PC-3 (cell line): ENCODE measurements around the gene NOP10. TPM values are rescaled to one million over a fixed set of nuclear protein-coding genes. Genes with fewer than 3 reads are reported as not detected.

Source experiments
- ATAC-seq: fragments of 200-7000 bp; cut with Tn5 transposase; 2 replicates; pipeline ENCODE4 v1.9.1; 2020; ENCODE audit warnings: mild to moderate bottlenecking, moderate library complexity
- BruUV-seq: library from RNA; stranded (reverse); fragments of 400-500 nt; replicated peaks from 2 replicates; lab custom pipeline; 2021; lab: Mats Ljungman, UMichigan
- CTCF ChIA-PET: fragments of 300-600 bp; sonication (Branson Sonifier 250); formaldehyde crosslinking; loops from one replicate; lab custom pipeline; 2022; ENCODE audit warnings: antibody characterized with exemption; lab: Charles Lee
- POLR2A ChIA-PET: fragments of 300-600 bp; sonication (Branson Sonifier 250); formaldehyde crosslinking; loops from one replicate; lab custom pipeline; 2022; ENCODE audit warnings: antibody characterized with exemption; ENCODE audit not compliant: unreplicated experiment; lab: Charles Lee
- DNase-seq: peaks from one replicate; pipeline ENCODE4 v3.0.0-alpha.2; 2015
- H2AFZ ChIP-seq: fragments of 300-600 bp; sonication (generic); 2 replicates; pipeline ENCODE4 v1.6.0; 2016; ENCODE audit warnings: antibody characterized with exemption, low read length
- H3F3A ChIP-seq: fragments of 300-600 bp; sonication (generic); one replicate; pipeline ENCODE4 v1.6.0; 2017; ENCODE audit warnings: antibody characterized with exemption, low read length, control low read depth, mild to moderate bottlenecking; ENCODE audit not compliant: unreplicated experiment
- H3K27ac ChIP-seq: fragments of 300-600 bp; sonication (generic); 2 replicates; pipeline ENCODE4 v1.5.1; 2016; ENCODE audit warnings: mild to moderate bottlenecking, low read length
- H3K27me3 ChIP-seq: fragments of 300-600 bp; sonication (generic); 2 replicates; pipeline ENCODE4 v1.6.1; 2016; ENCODE audit warnings: low read length, mixed read lengths
- H3K36me3 ChIP-seq: fragments of 300-600 bp; sonication (generic); 2 replicates; pipeline ENCODE4 v1.6.1; 2016; ENCODE audit warnings: low read depth, mixed run types, low read length, mixed read lengths
- H3K4me1 ChIP-seq: fragments of 300-600 bp; sonication (generic); 2 replicates; pipeline ENCODE4 v1.5.1; 2016; ENCODE audit warnings: low read length; ENCODE audit not compliant: insufficient read depth
- H3K4me2 ChIP-seq: fragments of 300-600 bp; sonication (generic); 2 replicates; pipeline ENCODE4 v1.6.0; 2016; ENCODE audit warnings: low read length
- H3K4me3 ChIP-seq: fragments of 300-600 bp; sonication (generic); 2 replicates; pipeline ENCODE4 v1.5.1; 2016; ENCODE audit warnings: mild to moderate bottlenecking, low read length, mixed read lengths
- H3K79me2 ChIP-seq: fragments of 300-600 bp; sonication (generic); 2 replicates; pipeline ENCODE4 v1.6.1; 2017; ENCODE audit warnings: low read length, mixed read lengths
- H3K9ac ChIP-seq: fragments of 300-600 bp; sonication (generic); 2 replicates; pipeline ENCODE4 v1.6.0; 2016; ENCODE audit warnings: mild to moderate bottlenecking, low read length
- H3K9me2 ChIP-seq: fragments of 300-600 bp; sonication (generic); replicated peaks from 2 replicates; pipeline ENCODE4 v1.6.1; 2016; ENCODE audit warnings: mixed run types, low read length, mixed read lengths
- H3K9me3 ChIP-seq: fragments of 300-600 bp; sonication (generic); 2 replicates; pipeline ENCODE4 v1.6.1; 2016; ENCODE audit warnings: low read length, mixed read lengths
- H4K20me1 ChIP-seq: fragments of 300-600 bp; sonication (generic); 2 replicates; pipeline ENCODE4 v1.6.1; 2016; ENCODE audit warnings: low read length, mixed read lengths
- EZH2 ChIP-seq: fragments of 300-600 bp; sonication (generic); IDR thresholded peaks from one replicate; pipeline ENCODE4 v1.6.1; 2017; ENCODE audit warnings: antibody characterized with exemption, mild to moderate bottlenecking, low read length; ENCODE audit not compliant: unreplicated experiment
- EZH2phosphoT487 ChIP-seq: fragments of 300-600 bp; sonication (generic); IDR thresholded peaks from 2 replicates; pipeline ENCODE4 v1.6.1; 2018; ENCODE audit warnings: mild to moderate bottlenecking, antibody characterized with exemption, low read length, borderline replicate concordance
- intact Hi-C: fragments of 100-400 bp; cut with micrococcal nuclease; formaldehyde crosslinking; loops from 2 replicates; pipeline ENCODE4 v1.9.0; 2023
- total RNA-seq: library from RNA; depleted of rRNA; stranded (reverse); fragments of >200 nt; gene quantifications from 2 replicates; pipeline ENCODE4 v1.2.3, GENCODE V29; 2014
- TF ChIP-seq, protein P1 (sequence below): fragments of 300-600 bp; sonication (generic); conservative IDR thresholded peaks from 2 replicates; pipeline ENCODE4 v1.5.1; 2017; ENCODE audit warnings: antibody characterized with exemption, low read depth, mild to moderate bottlenecking, low read length

NOP10 gene
- total RNA-seq, 1 experiment from 2014 or later: 323 TPM

DNA sequence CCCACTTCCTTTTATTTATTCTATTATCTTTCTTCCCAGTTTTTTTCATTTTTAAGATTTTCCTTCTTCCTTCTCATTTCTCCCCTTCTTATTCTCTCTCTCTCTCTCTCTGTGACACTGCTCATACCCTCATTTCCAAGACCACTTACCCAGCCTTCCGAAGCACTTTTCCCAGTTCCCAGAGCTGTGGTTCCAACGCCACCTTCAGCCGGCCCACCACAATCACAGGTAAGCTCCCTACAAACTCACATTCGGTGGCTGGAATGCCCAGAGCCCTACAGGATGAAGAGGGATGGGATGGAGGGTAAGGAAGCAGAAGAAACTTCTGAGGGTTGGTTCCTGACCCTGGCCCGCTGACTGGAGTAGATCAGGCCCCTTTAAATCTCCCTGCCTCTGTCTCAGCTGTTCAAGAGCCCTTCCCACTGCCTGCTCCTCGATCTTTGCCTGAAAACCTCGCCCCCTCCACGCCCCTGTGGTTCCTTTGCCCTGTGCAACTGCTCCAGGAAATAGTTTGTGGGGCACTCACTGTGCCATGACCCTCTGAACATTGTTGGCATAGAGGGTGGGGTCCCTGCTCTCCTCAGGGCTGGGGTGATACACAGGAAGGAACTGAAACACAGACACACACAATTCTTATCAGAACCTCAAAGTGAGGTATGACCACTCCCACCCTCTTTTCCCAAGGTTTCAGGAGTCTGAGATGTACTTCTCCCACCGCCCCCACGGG lies 19.3 kb upstream of the NOP10 start:
- Histone ChIP-seq H3K36me3 (peaks cover 40% of the 10 kb centered on the region), H3K4me1 (peaks cover 58% of the 10 kb centered on the region), H3K9me2 (no peaks in the 10 kb centered on the region), H3K9me3 (no peaks in the 10 kb centered on the region), H4K20me1 (peaks cover 23% of the 10 kb centered on the region; the same call in 1 of the 2 replicates), H3K27me3 (no peaks in the 10 kb centered on the region), H3K79me2 (peaks cover 41% of the 10 kb centered on the region), H3K27ac (peak overlapping the region; percentile 29), H2AFZ (no peak overlapping the region), H3K9ac (no peak overlapping the region), H3K4me3 (no peak overlapping the region), H3F3A (no peaks in the 10 kb centered on the region), H3K4me2 (no peak overlapping the region)
- ChIA-PET CTCF (no interaction called here), POLR2A (no interaction called here)
- TF ChIP-seq EZH2 (no peak), EZH2phosphoT487 (no peak)
- TF ChIP-seq, protein P1, sequence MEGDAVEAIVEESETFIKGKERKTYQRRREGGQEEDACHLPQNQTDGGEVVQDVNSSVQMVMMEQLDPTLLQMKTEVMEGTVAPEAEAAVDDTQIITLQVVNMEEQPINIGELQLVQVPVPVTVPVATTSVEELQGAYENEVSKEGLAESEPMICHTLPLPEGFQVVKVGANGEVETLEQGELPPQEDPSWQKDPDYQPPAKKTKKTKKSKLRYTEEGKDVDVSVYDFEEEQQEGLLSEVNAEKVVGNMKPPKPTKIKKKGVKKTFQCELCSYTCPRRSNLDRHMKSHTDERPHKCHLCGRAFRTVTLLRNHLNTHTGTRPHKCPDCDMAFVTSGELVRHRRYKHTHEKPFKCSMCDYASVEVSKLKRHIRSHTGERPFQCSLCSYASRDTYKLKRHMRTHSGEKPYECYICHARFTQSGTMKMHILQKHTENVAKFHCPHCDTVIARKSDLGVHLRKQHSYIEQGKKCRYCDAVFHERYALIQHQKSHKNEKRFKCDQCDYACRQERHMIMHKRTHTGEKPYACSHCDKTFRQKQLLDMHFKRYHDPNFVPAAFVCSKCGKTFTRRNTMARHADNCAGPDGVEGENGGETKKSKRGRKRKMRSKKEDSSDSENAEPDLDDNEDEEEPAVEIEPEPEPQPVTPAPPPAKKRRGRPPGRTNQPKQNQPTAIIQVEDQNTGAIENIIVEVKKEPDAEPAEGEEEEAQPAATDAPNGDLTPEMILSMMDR: no peak
- ATAC-seq (no peak), DNase-seq (peak; percentile 38)
- intact Hi-C loops: no loop called here
- no TSS peak for BruUV-seq

- peaks cover 23% of the 10 kb centered on the region; the same call in 1 of the 2 replicates for H4K20me1 ChIP-seq
- intact Hi-C loops: no loop called here
- H3K9me2 ChIP-seq: no peaks in the 10 kb centered on the region
- no peak overlapping the region for H3K4me2 ChIP-seq
- ChIA-PET CTCF (no interaction called here), POLR2A (no interaction called here)
- peaks cover 58% of the 10 kb centered on the region for H3K4me1 ChIP-seq
- H3K9me3 ChIP-seq: no peaks in the 10 kb centered on the region
- no peak for DNase-seq
- H3K27me3 ChIP-seq: no peaks in the 10 kb centered on the region
- H2AFZ ChIP-seq: no peak overlapping the region
- TF ChIP-seq, protein P1: no peak
- TF ChIP-seq EZH2: no peak
- no peak for TF ChIP-seq EZH2phosphoT487
- H3K79me2 ChIP-seq: peaks cover 35% of the 10 kb centered on the region
- H3K4me3 ChIP-seq: no peak overlapping the region
- H3K9ac ChIP-seq: no peak overlapping the region
- no TSS peak for BruUV-seq
- ATAC-seq: no peak
- no peaks in the 10 kb centered on the region for H3F3A ChIP-seq
- peak overlapping the region; percentile 30 for H3K27ac ChIP-seq
- peaks cover 44% of the 10 kb centered on the region for H3K36me3 ChIP-seq
Measured at GRCh38 chr15:34361278-34361677, 18.3 kb upstream of the NOP10 start.

DNA sequence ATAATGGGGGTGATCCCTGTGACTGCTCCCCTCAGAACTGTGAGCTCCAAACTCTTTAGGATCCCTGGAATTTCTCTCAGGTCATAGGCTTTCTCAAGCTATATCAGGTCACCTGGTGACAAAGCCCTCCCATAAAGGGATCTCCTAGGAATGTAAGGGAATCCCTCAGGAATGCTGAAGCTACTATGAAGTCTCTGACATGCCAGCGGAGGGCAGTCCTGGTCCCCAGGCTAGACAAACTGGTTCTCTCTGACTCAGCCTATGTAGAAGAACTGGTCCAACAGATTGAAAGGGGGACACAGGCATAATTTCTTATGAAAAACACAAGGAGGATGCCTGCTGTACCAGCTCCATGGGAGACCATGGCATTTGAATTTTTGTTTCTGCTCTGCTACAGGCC lies 17.4 kb upstream of the NOP10 start:
- Histone ChIP-seq H3K9me2 (no peaks in the 10 kb centered on the region), H2AFZ (no peak overlapping the region), H3K27ac (peak overlapping the region; percentile 49), H3K9ac (no peak overlapping the region), H3F3A (no peaks in the 10 kb centered on the region), H3K36me3 (peaks cover 44% of the 10 kb centered on the region), H3K27me3 (no peaks in the 10 kb centered on the region), H3K79me2 (peaks cover 26% of the 10 kb centered on the region), H3K4me3 (no peak overlapping the region), H3K9me3 (no peaks in the 10 kb centered on the region), H3K4me1 (peaks cover 50% of the 10 kb centered on the region), H4K20me1 (peaks cover 14% of the 10 kb centered on the region; the same call in 1 of the 2 replicates), H3K4me2 (peak overlapping the region; percentile 58)
- BruUV-seq: no TSS peak
- CTCF ChIA-PET: interaction anchor here (0.5 kb wide), 1 partner anchor 1392 kb away, joined by 19 read pairs; no protein-coding TSS in a partner anchor
- no peak for TF ChIP-seq EZH2phosphoT487
- TF ChIP-seq, protein P1: peak; percentile 34
- ATAC-seq (peak; percentile 65), DNase-seq (peak; percentile 98)
- intact Hi-C loops: no loop called here
- POLR2A ChIA-PET: interaction anchor here (0.8 to 0.9 kb wide), 2 partner anchors 17 to 237 kb away, joined by 3 to 6 read pairs; partner anchors contain the start of genes NOP10 and NUTM1
